ENCODE results near the gene PPM1N.

Gene PPM1N, protein sequence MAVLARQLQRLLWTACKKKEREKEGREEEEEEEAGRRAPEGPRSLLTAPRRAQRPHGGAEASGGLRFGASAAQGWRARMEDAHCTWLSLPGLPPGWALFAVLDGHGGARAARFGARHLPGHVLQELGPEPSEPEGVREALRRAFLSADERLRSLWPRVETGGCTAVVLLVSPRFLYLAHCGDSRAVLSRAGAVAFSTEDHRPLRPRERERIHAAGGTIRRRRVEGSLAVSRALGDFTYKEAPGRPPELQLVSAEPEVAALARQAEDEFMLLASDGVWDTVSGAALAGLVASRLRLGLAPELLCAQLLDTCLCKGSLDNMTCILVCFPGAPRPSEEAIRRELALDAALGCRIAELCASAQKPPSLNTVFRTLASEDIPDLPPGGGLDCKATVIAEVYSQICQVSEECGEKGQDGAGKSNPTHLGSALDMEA

DNA sequence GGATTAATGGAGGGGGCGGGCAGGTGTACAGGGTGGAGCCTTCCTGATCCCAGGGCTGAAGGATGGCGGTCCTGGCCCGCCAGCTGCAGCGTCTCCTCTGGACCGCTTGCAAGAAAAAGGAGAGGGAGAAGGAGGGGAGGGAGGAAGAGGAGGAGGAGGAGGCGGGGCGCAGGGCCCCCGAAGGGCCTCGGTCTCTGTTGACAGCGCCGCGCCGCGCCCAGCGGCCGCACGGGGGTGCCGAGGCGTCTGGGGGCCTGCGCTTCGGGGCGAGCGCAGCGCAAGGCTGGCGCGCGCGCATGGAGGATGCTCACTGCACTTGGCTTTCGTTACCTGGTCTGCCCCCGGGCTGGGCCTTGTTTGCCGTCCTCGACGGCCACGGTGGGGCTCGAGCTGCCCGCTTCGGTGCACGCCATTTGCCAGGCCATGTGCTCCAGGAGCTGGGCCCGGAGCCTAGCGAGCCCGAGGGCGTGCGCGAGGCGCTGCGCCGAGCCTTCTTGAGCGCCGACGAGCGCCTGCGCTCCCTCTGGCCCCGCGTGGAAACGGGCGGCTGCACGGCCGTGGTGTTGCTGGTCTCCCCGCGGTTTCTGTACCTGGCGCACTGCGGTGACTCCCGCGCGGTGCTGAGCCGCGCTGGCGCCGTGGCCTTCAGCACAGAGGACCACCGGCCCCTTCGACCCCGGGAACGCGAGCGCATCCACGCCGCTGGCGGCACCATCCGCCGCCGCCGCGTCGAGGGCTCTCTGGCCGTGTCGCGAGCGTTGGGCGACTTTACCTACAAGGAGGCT is at the start of gene PPM1N:
TSS of gene PPM1N (plus strand) at position 33 of the 785 bp plus-strand sequence. CDS start at position 63, 30 bp downstream.
- DNase-seq = peak; percentile 54

DNA sequence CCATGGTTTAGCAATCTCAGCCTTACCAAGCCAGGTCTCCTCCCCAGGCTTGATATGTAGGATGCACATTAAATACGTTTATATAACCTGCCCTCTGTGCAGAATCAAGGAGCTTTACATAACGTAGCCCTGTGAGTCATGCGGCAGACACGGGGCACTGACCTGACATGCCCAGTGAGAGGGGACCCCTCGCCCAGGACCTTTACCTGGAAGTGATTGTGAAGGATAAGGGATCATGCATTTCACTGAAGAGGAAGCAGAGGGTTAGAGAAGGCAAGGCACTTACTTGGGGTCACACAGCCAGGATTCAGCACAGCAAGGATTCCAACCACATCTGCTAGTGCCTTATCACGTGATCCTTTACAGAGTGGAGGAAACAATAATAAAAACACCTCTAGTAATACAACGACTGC is 49.4 kb upstream of the PPM1N start:
- no peak for DNase-seq

DNA sequence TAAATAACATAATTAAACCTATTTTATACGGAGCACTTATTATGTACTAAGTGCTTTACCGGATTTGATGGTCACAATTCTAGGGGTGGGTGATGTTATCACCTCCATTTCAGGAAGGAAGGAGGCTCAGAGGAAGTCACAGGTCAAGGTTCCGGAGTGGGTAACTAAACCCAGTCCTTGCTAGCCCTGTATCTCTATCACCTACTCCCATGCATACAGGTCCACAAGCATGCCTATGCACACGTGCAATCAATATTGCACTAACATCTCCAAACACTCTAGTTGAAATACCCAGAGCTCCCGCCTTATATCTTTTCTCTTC is 48.3 kb upstream of the PPM1N start:
- DNase-seq = no peak

DNA sequence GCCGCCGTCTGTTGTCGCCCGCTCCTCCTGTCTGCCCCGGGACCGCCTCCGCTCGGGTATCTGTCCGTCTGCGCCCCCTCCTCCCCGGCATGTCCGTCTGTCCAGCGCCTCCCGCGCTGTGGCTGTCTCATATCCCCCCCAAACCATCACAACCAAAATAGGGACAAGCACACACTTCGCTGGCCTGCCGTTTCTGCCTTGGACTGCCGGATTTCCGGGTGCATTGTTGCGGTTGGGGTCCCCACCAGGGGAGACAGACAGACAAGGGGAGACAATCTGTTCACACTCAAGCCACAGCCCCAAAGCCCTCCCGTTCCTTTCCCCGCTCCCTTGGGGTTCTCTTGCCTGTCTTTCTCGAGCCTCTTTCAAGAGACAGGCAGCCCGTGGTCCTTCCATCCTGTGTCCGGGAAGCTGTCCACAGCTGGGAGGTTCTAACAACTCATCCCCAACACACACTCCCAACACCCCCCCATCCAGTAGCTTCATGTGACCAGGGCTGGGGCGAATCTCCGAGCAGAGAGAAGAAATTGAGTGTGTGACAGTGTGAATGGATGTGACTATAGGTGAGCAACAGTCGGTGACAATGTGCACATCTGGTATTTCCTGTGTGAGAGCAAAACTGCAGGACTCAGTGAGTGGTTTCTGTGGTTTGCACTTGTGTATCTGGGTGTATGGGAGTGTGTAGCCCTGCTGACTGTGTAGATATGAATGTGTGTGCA is 47.0 kb upstream of the PPM1N start:
- no peak for DNase-seq

DNA sequence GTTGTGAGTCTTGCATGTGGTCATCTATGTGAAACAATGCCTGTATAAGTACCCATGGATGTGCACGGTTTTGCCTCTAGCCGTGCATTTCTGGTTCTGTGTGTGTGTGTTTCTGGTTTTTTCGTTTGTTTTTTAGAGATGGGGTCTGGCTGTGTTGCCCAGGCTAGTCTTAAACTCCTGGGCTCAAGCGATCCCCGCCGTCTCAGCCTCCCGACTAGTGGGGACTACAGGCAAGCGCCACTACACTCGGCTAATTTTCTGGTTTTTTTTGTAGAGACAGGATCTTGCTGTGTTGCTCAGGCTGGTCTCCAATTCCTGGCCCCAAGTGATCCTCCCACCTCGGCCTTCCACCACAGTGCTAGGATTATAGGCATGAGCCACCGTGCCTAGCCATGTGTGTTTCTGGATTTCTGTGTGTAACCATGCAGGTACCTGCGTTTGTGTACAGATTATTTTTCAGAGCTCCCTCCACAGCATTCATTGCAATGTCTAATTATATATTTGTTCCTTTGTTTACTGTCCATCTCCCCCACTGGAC is 46.3 kb upstream of the PPM1N start:
- no peak for DNase-seq

DNA sequence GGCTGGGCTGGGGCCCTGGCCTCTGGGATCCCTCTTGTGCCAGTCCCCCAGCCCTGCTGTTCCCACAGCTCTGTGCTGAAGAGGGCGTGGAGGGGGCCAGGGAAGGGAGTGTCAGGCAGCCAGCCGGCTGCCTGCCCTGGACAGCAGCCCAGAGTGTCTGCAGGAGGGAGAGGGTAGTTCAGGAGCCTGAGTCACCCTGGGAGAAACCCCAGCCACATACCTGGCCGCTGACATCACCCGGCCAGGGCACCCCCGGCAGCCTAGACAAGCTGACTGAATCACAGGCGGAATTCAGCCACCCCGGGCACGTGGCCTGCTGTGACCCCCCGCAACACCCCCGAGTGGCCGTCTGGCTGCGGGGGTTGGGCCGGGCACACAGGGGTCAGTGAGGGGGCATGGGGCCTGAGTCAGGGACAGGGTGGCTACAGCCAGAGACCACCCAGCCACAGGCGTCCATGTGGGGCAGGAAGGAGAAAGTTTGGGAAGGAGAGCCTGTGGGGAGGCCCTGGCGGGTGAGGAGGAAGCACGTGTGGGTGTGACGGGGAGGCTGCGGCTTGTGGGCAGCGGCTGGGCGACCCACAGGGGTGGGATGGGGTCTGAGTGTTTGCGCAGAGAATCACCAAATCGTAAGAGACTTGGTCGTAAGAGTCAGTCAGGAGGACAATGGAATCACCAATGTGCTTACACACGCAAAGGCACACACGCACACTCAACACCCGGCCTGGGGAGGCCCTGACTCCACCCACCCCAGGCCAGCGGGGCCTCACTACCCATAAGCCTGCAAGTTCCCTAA is 42.3 kb upstream of the PPM1N start:
- peak; percentile 26 for DNase-seq

GRCh38 chr19:45456500-45456815 is 41.8 kb upstream of the PPM1N start:
- DNase-seq = no peak

- no peak for DNase-seq
Observed at GRCh38 chr19:45457776-45458175, 40.5 kb upstream of the PPM1N start.

DNA sequence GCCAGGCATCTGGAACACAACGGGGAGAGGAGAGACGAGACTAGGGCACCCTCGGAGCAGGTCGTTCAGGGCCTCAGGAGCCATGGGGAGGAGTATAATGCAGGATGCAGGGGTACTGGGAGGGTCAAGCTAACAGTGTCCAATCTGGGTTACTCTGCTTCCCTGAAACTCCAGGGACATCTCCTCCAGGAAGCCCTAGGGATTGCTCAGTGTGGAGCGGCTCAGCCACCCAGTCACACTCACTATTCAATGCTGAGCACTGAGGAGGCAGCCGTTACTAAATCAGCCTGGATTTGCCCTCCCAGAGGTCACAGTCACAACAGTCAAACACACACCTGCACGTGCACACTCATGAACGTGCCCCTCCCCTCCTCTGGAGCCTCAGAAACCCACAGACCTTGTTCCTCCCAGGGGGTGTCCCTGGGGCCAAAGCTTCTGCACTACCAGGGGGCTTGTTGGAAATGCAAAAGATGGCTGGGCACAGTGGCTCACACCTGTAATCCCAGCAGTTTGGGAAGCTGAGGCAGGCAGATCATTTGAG is 37.4 kb upstream of the PPM1N start:
- no peak for DNase-seq

DNA sequence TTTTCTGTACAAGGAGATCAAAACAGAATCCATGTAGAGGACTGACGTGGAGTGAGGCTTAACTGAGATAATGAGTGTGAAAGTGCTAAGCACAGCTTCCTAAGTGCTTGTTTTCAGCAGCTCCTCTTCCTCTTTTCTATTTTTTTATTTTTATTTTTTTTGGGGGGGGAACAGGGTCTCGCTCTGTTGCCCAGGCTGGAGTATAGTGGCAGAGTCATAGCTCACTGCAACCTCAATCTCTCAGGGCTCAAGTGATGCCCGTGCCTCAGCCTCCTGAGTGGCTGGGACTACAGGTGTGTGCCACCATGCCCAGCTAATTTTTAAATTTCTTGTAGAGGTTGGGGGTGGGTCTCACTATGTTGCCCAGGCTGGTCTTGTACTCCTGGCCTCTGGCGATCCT is 36.1 kb upstream of the PPM1N start:
- no peak for DNase-seq

- no peak for DNase-seq
Observed at GRCh38 chr19:45463241-45463640, 35.0 kb upstream of the PPM1N start.

DNA sequence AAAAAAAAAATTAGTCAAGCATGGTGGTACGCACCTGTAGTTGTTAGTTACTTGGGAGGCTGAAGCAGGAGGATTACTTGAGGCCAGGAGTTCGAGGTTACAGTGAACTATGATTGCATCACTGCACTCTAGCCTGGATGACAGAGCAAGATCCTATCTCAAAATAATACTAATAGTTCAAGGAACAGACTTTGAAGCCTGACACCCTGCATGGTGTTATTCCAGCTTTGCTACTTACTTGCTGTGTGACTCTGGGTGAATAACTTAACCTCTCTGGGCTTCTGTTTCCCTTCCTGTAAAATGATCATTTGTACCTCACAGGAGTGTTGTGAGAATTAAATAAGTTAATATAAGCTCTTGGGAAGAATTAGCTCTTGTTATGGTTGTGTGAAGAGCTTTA is 34.0 kb upstream of the PPM1N start:
- DNase-seq = no peak

GRCh38 chr19:45464852-45465441 is 33.3 kb upstream of the PPM1N start:
- no peak for DNase-seq

DNA sequence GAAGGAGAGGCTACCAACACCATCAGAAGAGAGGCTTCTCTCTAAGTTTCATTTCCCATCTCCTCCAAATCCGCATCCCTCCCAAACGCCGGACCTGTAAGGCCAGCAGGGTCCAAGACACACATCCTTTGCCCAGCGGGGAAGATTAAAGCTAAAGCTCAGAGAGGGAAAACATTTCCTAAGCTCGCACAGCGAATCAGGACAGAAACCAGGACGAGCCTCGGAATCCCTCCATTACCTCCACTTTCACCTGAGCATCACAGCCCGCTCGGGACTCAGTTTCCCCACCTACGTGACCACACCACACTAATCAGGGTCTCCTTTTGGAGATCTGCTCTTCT is 31.2 kb upstream of the PPM1N start:
- DNase-seq = no peak

DNA sequence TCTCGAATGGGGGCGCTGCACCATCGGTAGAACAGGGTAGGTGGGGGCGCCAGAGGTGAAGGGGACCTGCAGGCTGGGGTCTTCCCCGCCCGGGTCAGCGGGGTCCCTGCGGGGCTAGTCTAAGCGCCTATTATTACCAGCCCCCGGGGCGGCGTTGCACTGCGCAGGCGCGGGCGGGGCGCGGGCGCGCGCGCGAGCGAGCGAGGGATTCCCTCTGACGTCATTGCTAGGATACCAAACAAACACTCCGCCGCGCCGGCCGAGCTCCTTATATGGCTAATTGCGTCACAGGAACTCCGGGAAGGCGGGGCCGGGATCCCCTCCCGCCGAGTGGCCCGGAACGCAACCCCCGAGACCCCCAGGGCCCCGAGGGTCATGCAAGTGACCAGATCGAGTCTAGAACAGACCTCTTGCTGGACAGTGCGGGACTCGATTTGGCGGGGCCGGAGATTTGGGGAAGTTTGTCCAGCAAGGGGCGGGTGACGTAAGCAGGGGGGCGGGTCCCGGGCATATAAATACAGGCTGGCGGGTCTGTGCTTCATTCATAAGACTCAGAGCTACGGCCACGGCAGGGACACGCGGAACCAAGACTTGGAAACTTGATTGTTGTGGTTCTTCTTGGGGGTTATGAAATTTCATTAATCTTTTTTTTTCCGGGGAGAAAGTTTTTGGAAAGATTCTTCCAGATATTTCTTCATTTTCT is 30.6 kb upstream of the PPM1N start, which contains the start of gene FOSB:
TSS of gene FOSB (plus strand) at position 541 of the 703 bp plus-strand sequence. CDS start 591 bp downstream, outside the sequence.
- DNase-seq = peak; percentile 96

DNA sequence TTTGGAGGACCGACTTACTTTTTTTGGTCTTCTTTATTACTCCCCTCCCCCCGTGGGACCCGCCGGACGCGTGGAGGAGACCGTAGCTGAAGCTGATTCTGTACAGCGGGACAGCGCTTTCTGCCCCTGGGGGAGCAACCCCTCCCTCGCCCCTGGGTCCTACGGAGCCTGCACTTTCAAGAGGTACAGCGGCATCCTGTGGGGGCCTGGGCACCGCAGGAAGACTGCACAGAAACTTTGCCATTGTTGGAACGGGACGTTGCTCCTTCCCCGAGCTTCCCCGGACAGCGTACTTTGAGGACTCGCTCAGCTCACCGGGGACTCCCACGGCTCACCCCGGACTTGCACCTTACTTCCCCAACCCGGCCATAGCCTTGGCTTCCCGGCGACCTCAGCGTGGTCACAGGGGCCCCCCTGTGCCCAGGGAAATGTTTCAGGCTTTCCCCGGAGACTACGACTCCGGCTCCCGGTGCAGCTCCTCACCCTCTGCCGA is 30.0 kb upstream of the PPM1N start:
- no peak for DNase-seq

GRCh38 chr19:45468803-45469131 is 29.5 kb upstream of the PPM1N start:
- no peak for DNase-seq

DNA sequence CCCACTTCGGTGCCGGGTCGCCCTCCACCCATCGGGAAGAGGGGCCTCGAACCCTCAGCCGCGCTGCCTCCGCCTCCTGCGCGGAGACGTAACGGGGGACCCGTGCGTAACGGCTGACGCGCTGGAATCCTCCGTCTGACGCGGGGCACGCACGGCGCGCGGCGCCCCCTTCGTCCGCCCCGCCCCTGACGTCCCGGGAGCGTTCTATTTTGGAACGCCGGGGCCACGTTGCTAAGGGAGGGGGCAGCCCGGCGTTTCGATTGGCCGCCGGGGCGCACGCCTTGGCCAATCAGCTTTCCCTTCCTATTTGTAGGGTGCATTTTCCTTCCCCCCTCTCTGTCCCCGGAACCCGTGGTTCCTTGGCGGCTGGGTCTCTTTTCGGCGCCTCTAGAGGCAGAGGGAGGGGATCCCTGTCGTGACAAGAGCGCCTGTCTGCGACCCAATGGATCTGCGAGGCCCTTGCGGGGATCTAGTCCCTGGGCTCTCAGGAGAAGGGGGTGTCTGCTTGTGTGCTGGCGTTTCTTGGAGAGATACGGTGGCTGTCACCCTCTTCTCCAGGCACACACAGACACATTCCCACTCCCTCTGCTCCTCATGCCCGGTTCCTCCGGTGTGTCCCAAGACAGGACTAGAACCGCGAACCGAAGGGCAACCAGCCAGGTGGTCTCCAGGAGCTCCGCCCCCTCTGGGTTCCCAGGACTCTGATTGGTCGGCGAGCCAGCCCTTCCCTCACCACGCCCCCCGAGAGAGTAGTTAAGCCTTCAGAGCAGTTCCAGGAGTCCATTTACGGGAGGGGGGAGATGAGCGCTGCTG is 28.9 kb upstream of the PPM1N start:
- DNase-seq = peak; percentile 85

DNA sequence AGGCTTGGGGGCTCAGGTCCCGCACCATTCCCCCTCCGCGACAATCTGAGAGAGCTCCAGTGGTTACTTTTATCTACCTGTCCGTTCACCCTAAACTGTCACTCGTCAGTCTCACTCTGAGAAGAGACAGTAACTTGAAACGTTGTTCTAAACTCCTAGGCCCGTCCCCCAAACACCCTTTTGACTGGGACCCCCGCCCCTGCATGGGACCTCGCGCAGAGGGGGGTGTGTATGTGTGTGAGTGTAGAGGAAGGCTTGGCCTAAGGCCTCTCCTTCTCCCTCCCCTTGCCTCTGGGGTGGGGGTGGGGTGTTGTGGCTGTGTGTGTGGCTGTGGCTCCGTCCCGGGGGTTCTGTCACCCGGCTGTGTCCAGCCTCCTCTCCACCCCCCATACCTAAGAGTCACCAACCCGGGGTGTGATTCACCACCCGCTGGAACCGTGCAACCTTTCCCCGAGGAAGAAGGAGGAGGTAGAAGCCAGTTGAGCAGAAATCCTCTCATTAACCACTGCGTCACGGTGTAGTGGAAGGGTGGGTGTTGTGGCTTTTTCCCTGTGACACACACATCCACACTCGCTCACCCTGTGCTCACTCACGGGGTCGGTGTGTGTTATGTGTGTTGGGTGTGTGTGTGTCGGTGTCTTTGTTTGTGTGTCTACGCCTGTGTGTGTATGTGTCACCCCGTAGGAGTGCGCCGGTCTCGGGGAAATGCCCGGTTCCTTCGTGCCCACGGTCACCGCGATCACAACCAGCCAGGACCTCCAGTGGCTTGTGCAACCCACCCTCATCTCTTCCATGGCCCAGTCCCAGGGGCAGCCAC is 28.1 kb upstream of the PPM1N start:
- DNase-seq = no peak

DNA sequence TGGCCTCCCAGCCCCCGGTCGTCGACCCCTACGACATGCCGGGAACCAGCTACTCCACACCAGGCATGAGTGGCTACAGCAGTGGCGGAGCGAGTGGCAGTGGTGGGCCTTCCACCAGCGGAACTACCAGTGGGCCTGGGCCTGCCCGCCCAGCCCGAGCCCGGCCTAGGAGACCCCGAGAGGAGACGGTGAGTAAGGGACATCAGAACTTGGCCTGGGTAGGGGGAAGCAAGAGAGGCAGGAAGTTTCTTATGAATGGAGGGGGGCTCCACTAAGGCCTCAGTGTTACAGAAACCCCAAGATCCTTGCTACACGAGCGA is 27.5 kb upstream of the PPM1N start:
- no peak for DNase-seq

All from NCI-H146 (cell line).